Omental fat pad (tissue), 4 donors: ENCODE data around the gene KRTAP12-4. TPM values are rescaled to one million over a fixed set of nuclear protein-coding genes. Genes with fewer than 3 reads are reported as not detected.
"Not testable (repeated sequence)": the region's sequence is repeated elsewhere in the genome, so short reads cannot be mapped to it uniquely, and the experiment has no call there.

Experiments
- ATAC-seq: fragments of 150-250 bp; one replicate; pipeline ENCODE4 v1.9.1; 2016; ENCODE audit warnings: mild to moderate bottlenecking, moderate library complexity; ENCODE audit not compliant: low FRiP score
- DNase-seq: peaks from one replicate; pipeline ENCODE4 v3.0.0-alpha.2; 2019; ENCODE audit warnings: low spot score
- CTCF ChIP-seq, 3 donors: fragments of 450-650 bp; IDR thresholded peaks; one replicate each; pipeline ENCODE4 v1.5.1; 2016 to 2017; ENCODE audit warnings: antibody characterized with exemption in 3 of 3, mild to moderate bottlenecking in 3 of 3, moderate library complexity in 2 of 3
- total RNA-seq, 4 donors: library from RNA; depleted of rRNA; stranded (reverse); fragments of >200 nt; gene quantifications; one replicate each; pipeline ENCODE4 v1.1.0, GENCODE V29; 2016

Gene KRTAP12-4
- total RNA-seq, 4 donors from 2014 or later, result not detected

- DNase-seq, result no peak
- no peak for ATAC-seq
- no peak for TF ChIP-seq CTCF (IDR thresholded peaks at IDR 0.05)
These were observed 3.3 kb downstream of the KRTAP12-4 start for GRCh38 chr21:44650973-44651675.

GRCh38 chr21:44650265-44650972 is 4.0 kb downstream of the KRTAP12-4 start:
- DNase-seq, result no peak
- ATAC-seq, result no peak
- TF ChIP-seq CTCF (IDR thresholded peaks at IDR 0.05), result no peak

- no peak for DNase-seq
- ATAC-seq, result no peak
- TF ChIP-seq CTCF (IDR thresholded peaks at IDR 0.05), result no peak
These were observed 4.8 kb downstream of the KRTAP12-4 start for GRCh38 chr21:44649521-44650100.

GRCh38 chr21:44648557-44649311 is 5.7 kb downstream of the KRTAP12-4 start:
- ATAC-seq, result no peak
- TF ChIP-seq CTCF (IDR thresholded peaks at IDR 0.05), result no peak
- DNase-seq, result no peak

GRCh38 chr21:44647222-44647552 is 7.3 kb downstream of the KRTAP12-4 start:
- no peak for TF ChIP-seq CTCF (IDR thresholded peaks at IDR 0.05)
- no peak for ATAC-seq
- DNase-seq, result no peak

- not testable (repeated sequence) for ATAC-seq
These were observed 7.9 kb downstream of the KRTAP12-4 start, which contains the start of gene KRTAP10-11 for GRCh38 chr21:44646366-44647221. KRTAP10-11 (plus strand) TSS chr21:44646414; CDS start chr21:44646459, 45 bp downstream.

More at GRCh38 chr21:44646366-44647221, 7.9 kb downstream of the KRTAP12-4 start, which contains the start of gene KRTAP10-11:
- not testable (repeated sequence) for DNase-seq
